Neutrophil (primary cell): Measurements from ENCODE around the gene MGAT1.

Experiments used
- H3K27ac ChIP-seq: fragments of 200-600 bp; sonication (generic); 2 replicates; pipeline ENCODE4 v1.5.1; 2016; ENCODE audit warnings: mild to moderate bottlenecking, moderate library complexity
- H3K27me3 ChIP-seq: fragments of 200-600 bp; sonication (generic); 2 replicates; pipeline ENCODE4 v1.6.0; 2016; ENCODE audit warnings: mild to moderate bottlenecking
- H3K36me3 ChIP-seq: fragments of 200-600 bp; sonication (generic); 2 replicates; pipeline ENCODE4 v1.5.1; 2017
- H3K4me1 ChIP-seq, 2 experiments: fragments of 200-600 bp in 1 of 2; sonication (generic) in 1 of 2; 1 replicate in 1 of 2; 2 replicates in 1 of 2; pipeline versions ENCODE4 v1.5.1 to v1.6.1; 2013 to 2016; ENCODE audit warnings: low read depth in 1 of 2, low read length in 1 of 2, mild to moderate bottlenecking in 1 of 2, moderate library complexity in 1 of 2; ENCODE audit not compliant: control insufficient read depth in 1 of 2, insufficient read depth in 1 of 2
- H3K4me3 ChIP-seq, 2 experiments: fragments of 200-600 bp in 1 of 2; sonication (generic) in 1 of 2; 1 replicate in 1 of 2; 2 replicates in 1 of 2; pipeline ENCODE4 v1.5.1; 2013 to 2016; ENCODE audit warnings: low read depth in 1 of 2, low read length in 1 of 2, mild to moderate bottlenecking in 1 of 2, moderate library complexity in 1 of 2
- H3K9me3 ChIP-seq: fragments of 200-600 bp; sonication (generic); 2 replicates; pipeline ENCODE4 v1.5.1; 2016
- CTCF ChIP-seq: fragments of 200-600 bp; sonication (generic); IDR thresholded peaks from 2 replicates; pipeline ENCODE4 v1.5.1; 2016; ENCODE audit warnings: antibody characterized with exemption

The MGAT1 gene

GRCh38 chr5:180847026-180847425 is 44.4 kb upstream of the MGAT1 start:
- Histone ChIP-seq H3K9me3 (peaks cover 19% of the 10 kb centered on the region), H3K27ac (no peak overlapping the region), H3K4me1 (no peaks in the 10 kb centered on the region), H3K4me3 (no peak overlapping the region), H3K36me3 (peaks cover 19% of the 10 kb centered on the region), H3K27me3 (no peaks in the 10 kb centered on the region)
- no peak for TF ChIP-seq CTCF

GRCh38 chr5:180844858-180845257 is 42.3 kb upstream of the MGAT1 start:
- no peaks in the 10 kb centered on the region for H3K27me3 ChIP-seq
- H3K4me3 ChIP-seq, result no peak overlapping the region
- no peak for TF ChIP-seq CTCF
- H3K36me3 ChIP-seq, result peaks cover 5% of the 10 kb centered on the region
- H3K4me1 ChIP-seq, result no peaks in the 10 kb centered on the region
- peaks cover 4% of the 10 kb centered on the region for H3K9me3 ChIP-seq
- H3K27ac ChIP-seq, result no peak overlapping the region

- H3K36me3 ChIP-seq, result peaks cover under 1% of the 10 kb centered on the region
Measured at GRCh38 chr5:180844432-180844831, 41.8 kb upstream of the MGAT1 start.

GRCh38 chr5:180839935-180840334 is 37.3 kb upstream of the MGAT1 start:
- H3K4me1 ChIP-seq, result no peaks in the 10 kb centered on the region
- H3K27me3 ChIP-seq, result no peaks in the 10 kb centered on the region
- peaks cover 29% of the 10 kb centered on the region for H3K36me3 ChIP-seq
- no peaks in the 10 kb centered on the region for H3K9me3 ChIP-seq
- H3K27ac ChIP-seq, result no peak overlapping the region
- H3K4me3 ChIP-seq, result no peak overlapping the region
- no peak for TF ChIP-seq CTCF

More at GRCh38 chr5:180844432-180844831, 41.8 kb upstream of the MGAT1 start:
- Histone ChIP-seq H3K9me3 (no peaks in the 10 kb centered on the region), H3K27me3 (no peaks in the 10 kb centered on the region), H3K4me1 (no peaks in the 10 kb centered on the region), H3K4me3 (no peak overlapping the region), H3K27ac (no peak overlapping the region)
- no peak for TF ChIP-seq CTCF

- TF ChIP-seq CTCF, result no peak
- no peaks in the 10 kb centered on the region for H3K4me1 ChIP-seq
- H3K36me3 ChIP-seq, result peaks cover 32% of the 10 kb centered on the region
- no peak overlapping the region for H3K4me3 ChIP-seq
- H3K27ac ChIP-seq, result no peak overlapping the region
- H3K9me3 ChIP-seq, result no peaks in the 10 kb centered on the region
- H3K27me3 ChIP-seq, result no peaks in the 10 kb centered on the region
Measured at GRCh38 chr5:180839227-180839626, 36.6 kb upstream of the MGAT1 start.

- Histone ChIP-seq H3K27ac (no peak overlapping the region), H3K4me1 (peaks cover 4 to 5% of the 10 kb centered on the region in 2 experiments), H3K27me3 (no peaks in the 10 kb centered on the region), H3K9me3 (no peaks in the 10 kb centered on the region), H3K4me3 (no peak overlapping the region), H3K36me3 (peaks cover 32% of the 10 kb centered on the region)
- TF ChIP-seq CTCF, result no peak
Measured at GRCh38 chr5:180837478-180837877, 34.9 kb upstream of the MGAT1 start.
